HepG2 (cell line): Measurements from ENCODE around the gene BLOC1S2. TPM values are rescaled to one million over a fixed set of nuclear protein-coding genes. Genes with fewer than 3 reads are reported as not detected.
A peak's percentile ranks its signal among the peaks of the same experiment; 100 is the strongest.

Source experiments
- CREB1 ChIP-seq, 2 experiments: fragments of 450-650 bp in 1 of 2; IDR thresholded peaks; 2 replicates each; pipeline ENCODE4 v1.6.1; 2016 to 2017; ENCODE audit warnings: control low read depth in 1 of 2, mild to moderate bottlenecking in 1 of 2, missing compliant biosample characterization in 1 of 2, missing genetic modification characterization in 1 of 2
- SIN3A ChIP-seq: IDR thresholded peaks from 2 replicates; pipeline ENCODE4 v1.6.1; 2011; ENCODE audit warnings: low read depth, mild to moderate bottlenecking, control low read depth, low read length, borderline replicate concordance
- THAP11 ChIP-seq: IDR thresholded peaks from 2 replicates; pipeline ENCODE4 v1.6.1; 2016; ENCODE audit warnings: missing biosample characterization, missing genetic modification reagents
- ZNF329 ChIP-seq: sonication (generic); formaldehyde crosslinking; IDR thresholded peaks from 2 replicates; pipeline ENCODE4 v1.9.0; 2021; ENCODE audit warnings: low read depth, mild to moderate bottlenecking, missing genetic modification reagents
- ZNF766 ChIP-seq: sonication (generic); formaldehyde crosslinking; IDR thresholded peaks from 2 replicates; pipeline ENCODE4 v1.5.0; 2020; ENCODE audit warnings: missing genetic modification reagents, borderline replicate concordance
- ZNF850 ChIP-seq: sonication (generic); formaldehyde crosslinking; conservative IDR thresholded peaks from 2 replicates; pipeline ENCODE4 v1.9.0; 2021; ENCODE audit warnings: mild to moderate bottlenecking, missing genetic modification reagents
- polyA plus RNA-seq, 8 experiments: library from polyadenylated mRNA; depleted of rRNA in 3 of 8; stranded (reverse) in 7 of 8; unstranded in 1 of 8; fragments of >200 nt; fragmentation: Illumina TruSeq in 4 of 8; extraction: Trizol in 4 of 8; gene quantifications; 2 replicates each; pipeline versions ENCODE4 v1.2.1 to v1.2.3, GENCODE V29; 2011 to 2016; ENCODE audit warnings: low read depth in 4 of 8, missing spikeins in 1 of 8, mixed read lengths in 1 of 8; ENCODE audit not compliant: insufficient read depth in 1 of 8
- total RNA-seq, 5 experiments: library from RNA; depleted of rRNA; stranded (reverse); fragments of >200 nt; fragmentation: Illumina TruSeq; extraction: Trizol; gene quantifications; 2 replicates each; pipeline ENCODE4 v1.2.3, GENCODE V29; 2016; ENCODE audit warnings: low read depth in 1 of 5
- TF ChIP-seq, protein P1 (sequence below): sonication (generic); formaldehyde crosslinking; IDR thresholded peaks from 2 replicates; pipeline ENCODE4; 2020; ENCODE audit warnings: missing genetic modification reagents, mild to moderate bottlenecking, borderline replicate concordance
- TF ChIP-seq, protein P2 (sequence below): sonication (generic); formaldehyde crosslinking; IDR thresholded peaks from 2 replicates; pipeline ENCODE4 v1.4.0; 2020; ENCODE audit warnings: missing genetic modification reagents, mild to moderate bottlenecking, borderline replicate concordance
- TF ChIP-seq, protein P3 (sequence below): sonication (generic); formaldehyde crosslinking; IDR thresholded peaks from 2 replicates; pipeline ENCODE4 v1.5.1; 2020; ENCODE audit warnings: mild to moderate bottlenecking, missing genetic modification reagents, borderline replicate concordance
- TF ChIP-seq, protein P4 (sequence below): sonication (generic); formaldehyde crosslinking; IDR thresholded peaks from one replicate; pipeline ENCODE4 v1.5.1; 2020; ENCODE audit warnings: mild to moderate bottlenecking, missing genetic modification reagents; ENCODE audit errors: not compliant biosample characterization
- TF ChIP-seq, protein P5 (sequence below): sonication (generic); formaldehyde crosslinking; IDR thresholded peaks from 2 replicates; pipeline ENCODE4 v1.4.0; 2020; ENCODE audit warnings: low read depth, mild to moderate bottlenecking, missing genetic modification reagents

Gene BLOC1S2
- total and polyA plus RNA-seq, 2 of the 13 experiments (the other 11 are each of a cell fraction or from before 2014, with no cell fraction given), result 22.3 to 64.4 TPM

DNA sequence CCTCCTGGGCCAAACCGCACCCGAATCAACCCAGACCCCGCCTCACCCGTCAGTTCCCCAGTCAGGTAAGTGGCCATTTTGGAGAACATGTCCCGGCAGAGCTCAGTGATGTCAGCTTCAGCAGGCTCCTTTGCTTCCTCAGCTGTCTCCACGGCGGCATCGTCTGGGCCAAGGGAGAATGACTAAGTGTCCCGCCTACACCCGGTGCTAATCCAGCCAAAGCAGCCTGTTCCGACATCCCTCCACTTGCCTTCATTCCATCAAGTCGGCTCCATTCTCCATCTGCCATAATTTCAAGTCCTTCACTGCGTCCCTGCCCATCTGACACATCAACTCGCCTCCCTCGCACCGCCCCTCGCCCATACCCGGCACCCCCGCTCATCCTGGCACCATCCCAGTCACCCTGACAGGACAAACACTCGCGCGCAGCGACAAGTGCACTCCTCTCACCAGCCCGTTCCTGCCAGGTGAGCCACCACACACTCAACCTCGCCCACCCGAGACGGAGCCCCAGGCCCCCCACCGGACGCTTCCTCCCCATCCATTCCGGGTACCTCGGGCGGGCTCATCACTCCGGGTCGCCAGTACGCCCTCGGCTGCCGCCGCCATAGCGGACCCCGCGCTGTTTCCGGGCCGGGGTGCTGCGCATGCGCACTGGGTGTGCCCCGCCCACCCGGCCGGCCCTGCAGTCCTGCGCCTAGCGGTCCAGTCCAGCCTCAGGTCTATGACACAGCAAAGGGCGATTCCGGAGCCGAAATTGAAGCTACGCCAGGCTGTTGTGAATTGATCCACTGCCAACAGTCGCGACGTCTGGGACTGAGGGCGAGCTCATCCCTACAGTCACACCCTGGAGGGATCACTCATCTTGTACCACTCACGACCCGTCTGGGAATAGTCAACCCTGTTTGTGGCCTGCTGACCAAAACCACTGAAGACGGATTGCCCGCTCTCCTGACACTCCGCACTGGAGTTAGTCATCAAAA, at the start of gene BLOC1S2 (continued):
- TF ChIP-seq THAP11 (CRISPR knock-in tag) (peak; percentile 54; the same call in 1 of the 2 replicates), SIN3A (0 out of 2 replicates have a peak, but pooled peaks have one; percentile 53), ZNF329 (CRISPR knock-in tag) (peak; percentile 69; the same call in 1 of the 2 replicates), CREB1 (IDR thresholded peaks at IDR 0.05) (no peak), CREB1 (CRISPR knock-in tag; IDR thresholded peaks at IDR 0.05) (no peak), ZNF850 (CRISPR knock-in tag) (no peak), ZNF766 (CRISPR knock-in tag) (0 out of 2 replicates have a peak, but pooled peaks have one; percentile 62)
- TF ChIP-seq, protein P1, sequence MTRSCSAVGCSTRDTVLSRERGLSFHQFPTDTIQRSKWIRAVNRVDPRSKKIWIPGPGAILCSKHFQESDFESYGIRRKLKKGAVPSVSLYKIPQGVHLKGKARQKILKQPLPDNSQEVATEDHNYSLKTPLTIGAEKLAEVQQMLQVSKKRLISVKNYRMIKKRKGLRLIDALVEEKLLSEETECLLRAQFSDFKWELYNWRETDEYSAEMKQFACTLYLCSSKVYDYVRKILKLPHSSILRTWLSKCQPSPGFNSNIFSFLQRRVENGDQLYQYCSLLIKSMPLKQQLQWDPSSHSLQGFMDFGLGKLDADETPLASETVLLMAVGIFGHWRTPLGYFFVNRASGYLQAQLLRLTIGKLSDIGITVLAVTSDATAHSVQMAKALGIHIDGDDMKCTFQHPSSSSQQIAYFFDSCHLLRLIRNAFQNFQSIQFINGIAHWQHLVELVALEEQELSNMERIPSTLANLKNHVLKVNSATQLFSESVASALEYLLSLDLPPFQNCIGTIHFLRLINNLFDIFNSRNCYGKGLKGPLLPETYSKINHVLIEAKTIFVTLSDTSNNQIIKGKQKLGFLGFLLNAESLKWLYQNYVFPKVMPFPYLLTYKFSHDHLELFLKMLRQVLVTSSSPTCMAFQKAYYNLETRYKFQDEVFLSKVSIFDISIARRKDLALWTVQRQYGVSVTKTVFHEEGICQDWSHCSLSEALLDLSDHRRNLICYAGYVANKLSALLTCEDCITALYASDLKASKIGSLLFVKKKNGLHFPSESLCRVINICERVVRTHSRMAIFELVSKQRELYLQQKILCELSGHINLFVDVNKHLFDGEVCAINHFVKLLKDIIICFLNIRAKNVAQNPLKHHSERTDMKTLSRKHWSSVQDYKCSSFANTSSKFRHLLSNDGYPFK (CRISPR knock-in tag), result peak; percentile 91; the same call in 1 of the 2 replicates
- TF ChIP-seq, protein P2, sequence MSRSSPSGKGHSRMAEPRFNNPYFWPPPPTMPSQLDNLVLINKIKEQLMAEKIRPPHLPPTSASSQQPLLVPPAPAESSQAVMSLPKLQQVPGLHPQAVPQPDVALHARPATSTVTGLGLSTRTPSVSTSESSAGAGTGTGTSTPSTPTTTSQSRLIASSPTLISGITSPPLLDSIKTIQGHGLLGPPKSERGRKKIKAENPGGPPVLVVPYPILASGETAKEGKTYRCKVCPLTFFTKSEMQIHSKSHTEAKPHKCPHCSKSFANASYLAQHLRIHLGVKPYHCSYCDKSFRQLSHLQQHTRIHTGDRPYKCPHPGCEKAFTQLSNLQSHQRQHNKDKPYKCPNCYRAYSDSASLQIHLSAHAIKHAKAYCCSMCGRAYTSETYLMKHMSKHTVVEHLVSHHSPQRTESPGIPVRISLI (CRISPR knock-in tag), result peak; percentile 57; the same call in 1 of the 2 replicates
- TF ChIP-seq, protein P3, sequence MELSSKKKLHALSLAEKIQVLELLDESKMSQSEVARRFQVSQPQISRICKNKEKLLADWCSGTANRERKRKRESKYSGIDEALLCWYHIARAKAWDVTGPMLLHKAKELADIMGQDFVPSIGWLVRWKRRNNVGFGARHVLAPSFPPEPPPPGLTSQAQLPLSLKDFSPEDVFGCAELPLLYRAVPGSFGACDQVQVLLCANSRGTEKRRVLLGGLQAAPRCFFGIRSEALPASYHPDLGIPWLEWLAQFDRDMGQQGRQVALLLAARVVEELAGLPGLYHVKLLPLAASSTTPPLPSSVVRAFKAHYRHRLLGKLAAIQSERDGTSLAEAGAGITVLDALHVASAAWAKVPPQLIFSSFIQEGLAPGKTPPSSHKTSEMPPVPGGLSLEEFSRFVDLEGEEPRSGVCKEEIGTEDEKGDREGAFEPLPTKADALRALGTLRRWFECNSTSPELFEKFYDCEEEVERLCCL, result no peak
- TF ChIP-seq, protein P4, sequence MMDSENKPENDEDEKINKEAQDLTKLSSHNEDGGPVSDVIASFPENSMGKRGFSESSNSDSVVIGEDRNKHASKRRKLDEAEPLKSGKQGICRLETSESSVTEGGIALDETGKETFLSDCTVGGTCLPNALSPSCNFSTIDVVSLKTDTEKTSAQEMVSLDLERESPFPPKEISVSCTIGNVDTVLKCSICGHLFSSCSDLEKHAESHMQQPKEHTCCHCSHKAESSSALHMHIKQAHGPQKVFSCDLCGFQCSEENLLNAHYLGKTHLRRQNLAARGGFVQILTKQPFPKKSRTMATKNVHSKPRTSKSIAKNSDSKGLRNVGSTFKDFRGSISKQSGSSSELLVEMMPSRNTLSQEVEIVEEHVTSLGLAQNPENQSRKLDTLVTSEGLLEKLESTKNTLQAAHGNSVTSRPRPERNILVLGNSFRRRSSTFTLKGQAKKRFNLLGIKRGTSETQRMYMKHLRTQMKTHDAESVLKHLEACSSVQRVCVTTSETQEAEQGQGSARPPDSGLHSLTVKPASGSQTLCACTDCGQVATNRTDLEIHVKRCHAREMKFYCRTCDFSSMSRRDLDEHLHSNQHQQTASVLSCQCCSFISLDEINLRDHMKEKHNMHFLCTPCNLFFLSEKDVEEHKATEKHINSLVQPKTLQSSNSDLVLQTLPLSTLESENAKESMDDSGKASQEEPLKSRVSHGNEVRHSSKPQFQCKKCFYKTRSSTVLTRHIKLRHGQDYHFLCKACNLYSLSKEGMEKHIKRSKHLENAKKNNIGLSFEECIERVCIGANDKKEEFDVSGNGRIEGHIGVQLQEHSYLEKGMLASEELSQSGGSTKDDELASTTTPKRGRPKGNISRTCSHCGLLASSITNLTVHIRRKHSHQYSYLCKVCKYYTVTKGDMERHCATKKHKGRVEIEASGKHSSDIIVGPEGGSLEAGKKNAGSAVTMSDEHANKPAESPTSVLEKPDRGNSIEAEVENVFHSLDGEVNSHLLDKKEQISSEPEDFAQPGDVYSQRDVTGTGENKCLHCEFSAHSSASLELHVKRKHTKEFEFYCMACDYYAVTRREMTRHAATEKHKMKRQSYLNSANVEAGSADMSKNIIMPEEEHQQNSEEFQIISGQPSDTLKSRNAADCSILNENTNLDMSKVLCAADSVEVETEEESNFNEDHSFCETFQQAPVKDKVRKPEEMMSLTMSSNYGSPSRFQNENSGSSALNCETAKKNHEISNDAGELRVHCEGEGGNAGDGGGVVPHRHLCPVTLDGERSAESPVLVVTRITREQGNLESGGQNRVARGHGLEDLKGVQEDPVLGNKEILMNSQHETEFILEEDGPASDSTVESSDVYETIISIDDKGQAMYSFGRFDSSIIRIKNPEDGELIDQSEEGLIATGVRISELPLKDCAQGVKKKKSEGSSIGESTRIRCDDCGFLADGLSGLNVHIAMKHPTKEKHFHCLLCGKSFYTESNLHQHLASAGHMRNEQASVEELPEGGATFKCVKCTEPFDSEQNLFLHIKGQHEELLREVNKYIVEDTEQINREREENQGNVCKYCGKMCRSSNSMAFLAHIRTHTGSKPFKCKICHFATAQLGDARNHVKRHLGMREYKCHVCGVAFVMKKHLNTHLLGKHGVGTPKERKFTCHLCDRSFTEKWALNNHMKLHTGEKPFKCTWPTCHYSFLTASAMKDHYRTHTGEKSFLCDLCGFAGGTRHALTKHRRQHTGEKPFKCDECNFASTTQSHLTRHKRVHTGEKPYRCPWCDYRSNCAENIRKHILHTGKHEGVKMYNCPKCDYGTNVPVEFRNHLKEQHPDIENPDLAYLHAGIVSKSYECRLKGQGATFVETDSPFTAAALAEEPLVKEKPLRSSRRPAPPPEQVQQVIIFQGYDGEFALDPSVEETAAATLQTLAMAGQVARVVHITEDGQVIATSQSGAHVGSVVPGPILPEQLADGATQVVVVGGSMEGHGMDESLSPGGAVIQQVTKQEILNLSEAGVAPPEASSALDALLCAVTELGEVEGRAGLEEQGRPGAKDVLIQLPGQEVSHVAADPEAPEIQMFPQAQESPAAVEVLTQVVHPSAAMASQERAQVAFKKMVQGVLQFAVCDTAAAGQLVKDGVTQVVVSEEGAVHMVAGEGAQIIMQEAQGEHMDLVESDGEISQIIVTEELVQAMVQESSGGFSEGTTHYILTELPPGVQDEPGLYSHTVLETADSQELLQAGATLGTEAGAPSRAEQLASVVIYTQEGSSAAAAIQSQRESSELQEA (CRISPR knock-in tag), result peak; percentile 87
- TF ChIP-seq, protein P5, sequence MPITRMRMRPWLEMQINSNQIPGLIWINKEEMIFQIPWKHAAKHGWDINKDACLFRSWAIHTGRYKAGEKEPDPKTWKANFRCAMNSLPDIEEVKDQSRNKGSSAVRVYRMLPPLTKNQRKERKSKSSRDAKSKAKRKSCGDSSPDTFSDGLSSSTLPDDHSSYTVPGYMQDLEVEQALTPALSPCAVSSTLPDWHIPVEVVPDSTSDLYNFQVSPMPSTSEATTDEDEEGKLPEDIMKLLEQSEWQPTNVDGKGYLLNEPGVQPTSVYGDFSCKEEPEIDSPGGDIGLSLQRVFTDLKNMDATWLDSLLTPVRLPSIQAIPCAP (CRISPR knock-in tag), result no peak
